Measurements from ENCODE around the gene SAMD1. TPM values are rescaled to one million over a fixed set of nuclear protein-coding genes. Genes with fewer than 3 reads are reported as not detected.

SAMD1 gene
- total RNA-seq, 2 experiments from 2014 or later = 29.4 to 30.1 TPM

GRCh38 chr19:14116525-14116917, 26.0 kb upstream of the SAMD1 start:
- no peaks in the 10 kb centered on the region for H3K9me3 ChIP-seq (ENCODE audit: control insufficient read depth in 1 of 2, insufficient read depth in 1 of 2, low read length in 2 of 2)
- H3K4me3 ChIP-seq (ENCODE audit: low read length) = peak overlapping the region; percentile 86
- TF ChIP-seq CTCF (IDR thresholded peaks at IDR 0.05) = no peak
- no peak overlapping the region for H3K27ac ChIP-seq (ENCODE audit: low read depth in 1 of 2, low read length in 2 of 2)
- no peaks in the 10 kb centered on the region for H3K27me3 ChIP-seq (ENCODE audit: control insufficient read depth in 1 of 2, insufficient read depth in 2 of 2, low read length in 2 of 2)
- H3K27ac Mint-ChIP-seq = peak overlapping the region; percentile 68
- H3K9me3 Mint-ChIP-seq = no peaks in the 10 kb centered on the region
- ChIA-PET CTCF (interaction anchor here (4.2 kb wide), 1 partner anchor 20 kb away, joined by 18 read pairs; the partner anchor contains the start of gene ASF1B), POLR2A (interaction anchor here (0.9 to 3.0 kb wide), 3 partner anchors 20 to 36 kb away, joined by 3 to 16 read pairs (median 13); partner anchors contain the start of gene ASF1B)
- peaks cover 13% of the 10 kb centered on the region for H3K36me3 Mint-ChIP-seq (ENCODE audit: low read depth)
- H3K4me1 Mint-ChIP-seq (ENCODE audit: low read depth) = peaks cover 62% of the 10 kb centered on the region
- intact Hi-C loops (cut with DNase I, micrococcal nuclease) = loop anchor here (5.0 kb wide), 2 partner anchors 34 to 44 kb away; partner anchors contain the start of gene MISP3 (in 1 of the 2)
- peak overlapping the region; percentile 93 for H3K4me3 Mint-ChIP-seq
- DNase-seq = no peak
- H3K36me3 ChIP-seq (ENCODE audit: insufficient read depth, low read length) = no peaks in the 10 kb centered on the region
- no peak for ATAC-seq (ENCODE audit: poor library complexity)
- no peaks in the 10 kb centered on the region for H3K27me3 Mint-ChIP-seq
- H3K4me1 ChIP-seq (ENCODE audit: insufficient read depth, low read length) = peaks cover 70% of the 10 kb centered on the region

GRCh38 chr19:14115756-14116155, 25.2 kb upstream of the SAMD1 start:
- ChIA-PET POLR2A (interaction anchor here (0.9 to 3.0 kb wide), 3 partner anchors 20 to 35 kb away, joined by 3 to 16 read pairs (median 3); partner anchors contain the start of gene ASF1B), CTCF (interaction anchor here (1.2 to 4.2 kb wide), 2 partner anchors 21 to 44 kb away, joined by 3 to 18 read pairs; partner anchors contain the start of genes ASF1B and MISP3)
- Mint-ChIP-seq H3K4me3 (peak overlapping the region; percentile 93), H3K9me3 (no peaks in the 10 kb centered on the region), H3K27me3 (no peaks in the 10 kb centered on the region), H3K4me1 (ENCODE audit: low read depth) (peaks cover 64% of the 10 kb centered on the region), H3K36me3 (ENCODE audit: low read depth) (peaks cover 13% of the 10 kb centered on the region), H3K27ac (peak overlapping the region; percentile 68)
- no peak for DNase-seq
- Histone ChIP-seq H3K4me1 (ENCODE audit: insufficient read depth, low read length) (peaks cover 74% of the 10 kb centered on the region), H3K27ac (ENCODE audit: low read depth in 1 of 2, low read length in 2 of 2) (no peak overlapping the region), H3K27me3 (ENCODE audit: control insufficient read depth in 1 of 2, insufficient read depth in 2 of 2, low read length in 2 of 2) (no peaks in the 10 kb centered on the region), H3K9me3 (ENCODE audit: control insufficient read depth in 1 of 2, insufficient read depth in 1 of 2, low read length in 2 of 2) (no peaks in the 10 kb centered on the region), H3K4me3 (ENCODE audit: low read length) (no peak overlapping the region), H3K36me3 (ENCODE audit: insufficient read depth, low read length) (no peaks in the 10 kb centered on the region)
- TF ChIP-seq CTCF (IDR thresholded peaks at IDR 0.05) = no peak
- intact Hi-C loops (cut with DNase I, micrococcal nuclease) = loop anchor here (2.0 to 5.0 kb wide), 3 partner anchors 23 to 43 kb away; partner anchors contain the start of gene MISP3 (in 1 of the 2)
- ATAC-seq (ENCODE audit: poor library complexity) = no peak

- H3K4me3 ChIP-seq (ENCODE audit: low read length) = no peak overlapping the region
- ATAC-seq (ENCODE audit: poor library complexity) (no peak), DNase-seq (peak in 11 of 14 experiments; percentile 22 to 74 (median 49))
- H3K4me1 Mint-ChIP-seq (ENCODE audit: low read depth) = peaks cover 69% of the 10 kb centered on the region
- ChIA-PET POLR2A (interaction anchor here (1.2 to 3.0 kb wide), 2 partner anchors 21 kb away, joined by 3 to 16 read pairs; partner anchors contain the start of gene ASF1B), CTCF (interaction anchor here (0.8 to 4.2 kb wide), 6 partner anchors 22 to 56 kb away, joined by 3 to 18 read pairs (median 3); partner anchors contain the start of genes ASF1B and MISP3)
- H3K27ac Mint-ChIP-seq = peak overlapping the region; percentile 36
- intact Hi-C loops (cut with DNase I, micrococcal nuclease) = loop anchor here (2.0 to 5.0 kb wide), 3 partner anchors 22 to 43 kb away; partner anchors contain the start of gene MISP3 (in 1 of the 2)
- H3K27ac ChIP-seq (ENCODE audit: low read depth in 1 of 2, low read length in 2 of 2) = no peak overlapping the region
- H3K36me3 ChIP-seq (ENCODE audit: insufficient read depth, low read length) = no peaks in the 10 kb centered on the region
- peaks cover 13% of the 10 kb centered on the region for H3K36me3 Mint-ChIP-seq (ENCODE audit: low read depth)
- peak; percentile 8 for TF ChIP-seq CTCF (IDR thresholded peaks at IDR 0.05)
- peak overlapping the region; percentile 84 for H3K4me3 Mint-ChIP-seq
- no peaks in the 10 kb centered on the region for H3K9me3 ChIP-seq (ENCODE audit: control insufficient read depth in 1 of 2, insufficient read depth in 1 of 2, low read length in 2 of 2)
- no peaks in the 10 kb centered on the region for H3K27me3 ChIP-seq (ENCODE audit: control insufficient read depth in 1 of 2, insufficient read depth in 2 of 2, low read length in 2 of 2)
- no peaks in the 10 kb centered on the region for H3K9me3 Mint-ChIP-seq
- H3K4me1 ChIP-seq (ENCODE audit: insufficient read depth, low read length) = peaks cover 77% of the 10 kb centered on the region
- no peaks in the 10 kb centered on the region for H3K27me3 Mint-ChIP-seq
These were observed 24.3 kb upstream of the SAMD1 start for GRCh38 chr19:14114854-14115253.
